CD4-positive, alpha-beta T cell treated with Interleukin-1 beta for 1 hour (primary cell): ENCODE results near the gene SYNCRIP.
"Not testable (repeated sequence)": the region's sequence is repeated elsewhere in the genome, so short reads cannot be mapped to it uniquely, and the experiment has no call there.

Experiments used
- DNase-seq, 2 donors: peaks; one replicate each; pipeline ENCODE4 v3.0.0-alpha.2; 2020 to 2022

The SYNCRIP gene

DNA sequence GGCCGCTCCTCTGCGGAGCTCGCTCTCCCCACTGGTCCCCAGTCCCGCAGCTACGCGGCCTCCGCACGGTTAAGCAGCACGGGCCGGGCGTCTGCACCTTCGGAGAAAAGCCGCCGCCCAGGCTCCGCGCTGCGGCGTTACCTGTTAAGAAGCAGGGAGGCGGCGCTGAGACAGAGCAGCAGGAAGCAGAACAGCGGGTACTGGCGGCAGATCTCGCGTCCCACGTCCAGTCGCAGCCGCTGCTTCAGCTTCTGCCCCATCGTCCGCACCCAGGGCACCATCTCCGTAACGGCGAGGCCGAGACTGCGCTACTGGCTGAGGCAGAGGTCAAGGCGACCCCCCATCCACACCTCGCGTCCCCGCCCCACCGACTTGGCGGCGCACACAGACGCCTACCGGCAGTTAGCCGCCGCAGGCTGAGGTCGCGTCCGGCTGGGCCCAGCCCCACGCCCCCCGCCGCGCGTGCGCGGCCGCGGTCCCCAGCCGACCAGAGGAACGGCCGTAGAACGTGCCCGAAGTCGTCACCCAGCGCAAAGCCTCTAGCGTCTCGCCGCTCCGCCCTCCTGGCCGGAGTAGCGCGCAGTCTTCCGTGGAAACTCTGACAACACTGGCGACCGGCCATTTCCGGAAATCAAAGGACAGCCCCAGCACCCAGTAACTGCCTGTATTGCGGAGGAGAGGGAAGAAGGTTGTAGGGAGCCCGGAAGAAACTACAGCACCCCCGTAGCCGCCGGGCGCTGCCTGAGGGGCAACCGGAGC lies 49.1 kb downstream of the SYNCRIP start, which contains the start of gene SNX14:
SNX14 (minus strand) TSS at position 421 of the 759 bp plus-strand sequence; CDS start at position 281, 140 bp downstream.
- DNase-seq, result peak; percentile 81 to 86

GRCh38 chr6:85592033-85592432 lies 50.7 kb downstream of the SYNCRIP start:
- no peak for DNase-seq

DNA sequence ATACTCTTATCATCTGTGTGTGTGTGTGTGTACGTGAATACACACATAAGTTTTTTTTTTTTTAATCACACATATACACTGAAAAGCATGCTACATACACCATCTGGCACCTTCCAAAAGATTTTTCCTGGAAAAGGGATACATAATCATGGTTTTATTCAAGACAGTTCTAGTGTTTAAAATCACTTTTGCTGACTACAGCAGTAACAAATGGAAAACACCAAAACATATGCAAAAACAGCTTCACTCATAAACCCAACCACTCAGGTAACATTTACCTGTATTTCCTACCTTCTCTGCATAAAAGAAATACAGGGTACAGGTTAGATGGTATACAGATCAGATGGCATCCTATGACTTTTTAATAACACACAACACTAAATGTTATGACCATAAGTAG lies 51.5 kb downstream of the SYNCRIP start:
- no peak for DNase-seq

DNA sequence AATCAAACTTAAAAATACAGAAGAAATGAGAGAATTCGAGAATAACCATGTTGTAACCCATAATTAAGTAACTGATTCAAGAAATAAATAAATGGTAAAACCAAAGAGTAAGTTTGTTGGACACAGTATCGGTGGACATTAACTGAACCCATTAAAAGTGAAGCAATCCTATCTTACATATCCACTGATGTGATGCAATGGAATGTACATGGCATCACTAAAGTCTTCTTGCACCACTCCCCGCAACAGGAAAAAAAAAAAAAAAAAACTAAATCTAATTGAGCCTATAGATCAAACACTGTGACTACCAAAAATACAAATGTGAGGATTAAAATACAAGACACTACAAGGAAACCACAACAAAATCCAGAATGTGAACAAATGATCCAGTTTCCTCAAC lies 56.9 kb downstream of the SYNCRIP start:
- DNase-seq, result no peak

GRCh38 chr6:85582832-85583231 lies 59.9 kb downstream of the SYNCRIP start:
- DNase-seq, result not testable (repeated sequence)

DNA sequence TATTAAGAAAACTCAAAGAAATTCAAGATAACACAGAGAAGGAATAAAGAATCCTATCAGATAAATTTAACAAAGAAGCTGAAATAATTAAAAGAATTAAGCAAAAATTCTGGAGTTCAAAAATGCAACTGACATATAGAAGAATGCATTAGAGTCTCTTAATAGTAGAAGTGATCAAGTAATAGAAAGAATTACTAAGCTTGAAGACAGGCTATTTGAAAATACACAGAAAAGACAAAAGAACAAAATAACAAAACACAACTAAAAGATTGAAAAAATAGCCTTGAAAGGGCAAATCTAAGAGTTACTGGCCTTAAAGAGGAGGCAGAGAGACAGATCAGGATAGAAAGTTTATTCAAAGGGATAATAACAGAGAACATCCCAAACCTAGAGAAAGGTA lies 61.1 kb downstream of the SYNCRIP start:
- DNase-seq, result no peak

DNA sequence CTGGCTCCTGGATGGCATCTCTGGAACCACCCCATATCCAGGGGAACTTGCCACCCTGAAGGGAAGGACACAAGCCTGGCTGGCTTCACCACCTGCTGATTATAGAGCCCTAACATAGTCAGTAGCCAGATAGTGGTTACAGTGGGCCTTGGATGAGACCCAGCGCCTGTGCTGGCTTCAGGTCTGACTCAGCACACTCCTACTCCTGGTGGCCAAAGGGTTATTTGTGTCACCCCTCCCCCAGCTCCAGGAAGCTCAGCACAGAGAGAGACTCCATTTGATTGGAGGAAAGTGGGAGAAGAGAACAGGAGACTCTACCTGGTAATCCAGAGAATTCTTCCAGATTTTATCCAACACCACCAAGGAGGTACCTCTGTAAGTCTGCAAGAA lies 61.8 kb downstream of the SYNCRIP start:
- no peak for DNase-seq

GRCh38 chr6:85580118-85580877 lies 62.4 kb downstream of the SYNCRIP start:
- no peak for DNase-seq

- no peak for DNase-seq
Measured at GRCh38 chr6:85579581-85579980, 63.1 kb downstream of the SYNCRIP start.

GRCh38 chr6:85576476-85576875 lies 66.2 kb downstream of the SYNCRIP start:
- DNase-seq, result no peak

- DNase-seq, result no peak
Measured at GRCh38 chr6:85574932-85575598, 67.6 kb downstream of the SYNCRIP start.

DNA sequence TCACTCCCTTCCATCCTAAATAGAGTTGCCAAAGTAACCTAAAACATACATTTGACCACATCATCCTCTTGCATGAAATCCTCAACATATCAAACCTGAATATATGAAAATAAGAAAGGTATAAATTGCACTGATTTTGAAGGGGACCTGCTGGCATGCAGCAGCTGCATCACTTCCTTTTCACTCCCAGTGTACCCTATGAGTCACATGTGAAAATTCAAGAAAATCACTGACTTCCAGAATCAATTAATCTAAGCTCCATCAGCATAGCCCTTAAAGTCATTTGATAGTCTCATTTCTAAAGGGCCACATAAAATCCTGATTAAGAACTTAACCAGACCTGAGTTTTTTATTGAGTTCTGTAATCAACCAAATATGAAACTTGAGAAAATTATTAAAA lies 73.4 kb downstream of the SYNCRIP start:
- no peak for DNase-seq

GRCh38 chr6:85568411-85568810 lies 74.3 kb downstream of the SYNCRIP start:
- no peak for DNase-seq

- no peak for DNase-seq
Measured at GRCh38 chr6:85565736-85566135, 77.0 kb downstream of the SYNCRIP start.

DNA sequence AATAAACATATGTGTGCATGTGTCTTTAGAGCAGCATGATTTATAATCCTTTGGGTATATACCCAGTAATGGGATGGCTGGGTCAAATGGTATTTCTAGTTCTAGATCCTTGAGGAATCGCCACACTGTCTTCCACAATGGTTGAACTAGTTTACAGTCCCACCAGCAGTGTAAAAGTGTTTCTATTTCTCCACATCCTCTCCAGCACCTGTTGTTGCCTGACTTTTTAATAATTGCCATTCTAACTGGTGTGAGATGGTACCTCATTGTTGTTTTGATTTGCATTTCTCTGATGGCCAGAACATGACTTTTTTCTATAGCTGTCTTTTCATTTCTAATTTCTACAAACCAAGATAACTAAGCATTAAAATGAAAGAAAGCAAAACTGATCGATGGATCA lies 78.5 kb downstream of the SYNCRIP start:
- not testable (repeated sequence) for DNase-seq
